Tibial artery (tissue), 4 donors: Measurements from ENCODE around the gene RPL37.

Source experiments
- DNase-seq, 2 donors: peaks; one replicate each; pipeline ENCODE4 v3.0.0-alpha.2; 2019
- H3K27ac ChIP-seq, 2 donors: fragments of 200-600 bp; sonication (generic) in 1 of 2; 1 replicate in 1 of 2; 2 replicates in 1 of 2; pipeline ENCODE4 v1.5.1; 2018 to 2019; ENCODE audit warnings: mild to moderate bottlenecking in 1 of 2
- H3K27me3 ChIP-seq, 2 donors: fragments of 200-600 bp; sonication (generic) in 1 of 2; one replicate each; pipeline versions ENCODE4 v1.5.1 to v1.6.0; 2016 to 2019
- H3K36me3 ChIP-seq, 3 donors: fragments of 200-600 bp; sonication (generic) in 2 of 3; one replicate each; pipeline ENCODE4 v1.5.1; 2016 to 2019; ENCODE audit warnings: mild to moderate bottlenecking in 2 of 3
- H3K4me1 ChIP-seq, 4 donors: fragments of 200-600 bp; sonication (generic) in 2 of 4; 1 replicate in 3 of 4; 2 replicates in 1 of 4; pipeline ENCODE4 v1.5.1; 2016 to 2019
- H3K4me3 ChIP-seq, 2 donors: fragments of 200-600 bp; sonication (generic) in 1 of 2; 1 replicate in 1 of 2; 2 replicates in 1 of 2; pipeline ENCODE4 v1.5.1; 2018 to 2019; ENCODE audit warnings: mild to moderate bottlenecking in 2 of 2
- H3K9me3 ChIP-seq, 3 donors: fragments of 200-600 bp; sonication (generic) in 1 of 3; one replicate each; pipeline ENCODE4 v1.5.1; 2016 to 2019
- CTCF ChIP-seq, 2 experiments: fragments of 200-600 bp in 1 of 2; fragments of 450-650 bp in 1 of 2; IDR thresholded peaks; one replicate each; pipeline ENCODE4 v1.5.1; 2017 to 2019; ENCODE audit warnings: antibody characterized with exemption in 2 of 2, mild to moderate bottlenecking in 1 of 2, moderate library complexity in 1 of 2
- intact Hi-C: fragments of 100-400 bp; cut with DNase I; formaldehyde crosslinking; loops from one replicate; pipeline ENCODE4 v1.15.0; 2023; ENCODE audit warnings: low total_unique reads

RPL37 gene

GRCh38 chr5:40842351-40842750, 7.3 kb upstream of the RPL37 start:
- intact Hi-C loops, result no loop called here
- no peaks in the 10 kb centered on the region for H3K9me3 ChIP-seq
- H3K4me1 ChIP-seq, result no peaks in the 10 kb centered on the region
- no peak for TF ChIP-seq CTCF (IDR thresholded peaks at IDR 0.05)
- no peaks in the 10 kb centered on the region for H3K36me3 ChIP-seq
- H3K27me3 ChIP-seq, result peaks cover 0 to 5% of the 10 kb centered on the region in 2 donors
- H3K27ac ChIP-seq, result no peak overlapping the region
- peak overlapping the region; percentile 31 to 39 for H3K4me3 ChIP-seq
- DNase-seq, result no peak

- no peak for DNase-seq
- no peaks in the 10 kb centered on the region for H3K36me3 ChIP-seq
- intact Hi-C loops, result no loop called here
- H3K27me3 ChIP-seq, result peaks cover 0 to 5% of the 10 kb centered on the region in 2 donors
- H3K4me1 ChIP-seq, result peaks cover 0 to under 1% (median 0%) of the 10 kb centered on the region in 4 donors
- no peaks in the 10 kb centered on the region for H3K9me3 ChIP-seq
- peak within 1 kb of the TSS; percentile 42 to 45 for H3K27ac ChIP-seq
- H3K4me3 ChIP-seq, result peak within 1 kb of the TSS; percentile 31 to 39
- no peak for TF ChIP-seq CTCF (IDR thresholded peaks at IDR 0.05)
Measured at GRCh38 chr5:40841068-40841805, 6.2 kb upstream of the RPL37 start, which contains the start of gene CARD6. TSS of gene CARD6 (plus strand) at chr5:40841367. CDS start at chr5:40841383, 16 bp downstream.

GRCh38 chr5:40838086-40838485, 3.1 kb upstream of the RPL37 start:
- peaks cover 0 to 5% of the 10 kb centered on the region in 2 donors for H3K27me3 ChIP-seq
- intact Hi-C loops, result loop anchor here (10.0 kb wide), 1 partner anchor 83 kb away; the partner anchor contains the start of gene TTC33
- H3K4me3 ChIP-seq, result no peak overlapping the region
- peaks cover 0 to 22% (median 12%) of the 10 kb centered on the region in 4 donors for H3K4me1 ChIP-seq
- no peak overlapping the region for H3K27ac ChIP-seq
- H3K36me3 ChIP-seq, result peaks cover 6 to 10% (median 8%) of the 10 kb centered on the region in 3 donors
- DNase-seq, result no peak
- no peak for TF ChIP-seq CTCF (IDR thresholded peaks at IDR 0.05)
- no peaks in the 10 kb centered on the region for H3K9me3 ChIP-seq

GRCh38 chr5:40834391-40834848, 602 bp downstream of the RPL37 start:
- peaks cover 0 to 23% (median 15%) of the 10 kb centered on the region in 4 donors for H3K4me1 ChIP-seq
- DNase-seq, result no peak
- no peaks in the 10 kb centered on the region for H3K9me3 ChIP-seq
- peaks cover 40 to 47% (median 44%) of the 10 kb centered on the region in 3 donors for H3K36me3 ChIP-seq
- peak overlapping the region; percentile 93 to 94 for H3K27ac ChIP-seq
- H3K27me3 ChIP-seq, result no peaks in the 10 kb centered on the region
- H3K4me3 ChIP-seq, result peak overlapping the region; percentile 61 to 64
- no peak for TF ChIP-seq CTCF (IDR thresholded peaks at IDR 0.05)
- intact Hi-C loops, result loop anchor here (10.0 kb wide), 1 partner anchor 80 kb away; the partner anchor contains the start of gene TTC33

GRCh38 chr5:40833712-40834229, 1.3 kb downstream of the RPL37 start:
- H3K36me3 ChIP-seq, result peaks cover 46 to 53% (median 50%) of the 10 kb centered on the region in 3 donors
- intact Hi-C loops, result loop anchor here (10.0 kb wide), 1 partner anchor 79 kb away; the partner anchor contains the start of gene TTC33

More at GRCh38 chr5:40833712-40834229, 1.3 kb downstream of the RPL37 start:
- DNase-seq, result no peak
- H3K27me3 ChIP-seq, result no peaks in the 10 kb centered on the region
- no peak for TF ChIP-seq CTCF (IDR thresholded peaks at IDR 0.05)
- H3K4me3 ChIP-seq, result peak overlapping the region; percentile 61 to 64
- H3K27ac ChIP-seq, result peak overlapping the region; percentile 93 to 94
- no peaks in the 10 kb centered on the region for H3K9me3 ChIP-seq
- H3K4me1 ChIP-seq, result peaks cover 0 to 23% (median 15%) of the 10 kb centered on the region in 4 donors
